HepG2 (cell line): Measurements from ENCODE around the gene PKIG. TPM values are rescaled to one million over a fixed set of nuclear protein-coding genes. Genes with fewer than 3 reads are reported as not detected.

Source experiments
- ATF7 ChIP-seq, 2 experiments: fragments of 450-650 bp in 1 of 2; sonication (generic) in 1 of 2; formaldehyde crosslinking in 1 of 2; IDR thresholded peaks; 2 replicates each; pipeline versions ENCODE4 v1.4.0 to v1.6.1; 2016 to 2020; ENCODE audit warnings: antibody characterized with exemption in 1 of 2, mild to moderate bottlenecking in 1 of 2, missing genetic modification reagents in 1 of 2
- DNMT1 ChIP-seq: sonication (generic); formaldehyde crosslinking; IDR thresholded peaks from 2 replicates; pipeline ENCODE4 v1.5.1; 2020; ENCODE audit warnings: mild to moderate bottlenecking, missing genetic modification reagents
- GABPB1 ChIP-seq: IDR thresholded peaks from 2 replicates; pipeline ENCODE4 v1.6.1; 2016; ENCODE audit warnings: mild to moderate bottlenecking, missing genetic modification reagents, moderate library complexity, missing compliant biosample characterization
- MIER2 ChIP-seq: IDR thresholded peaks from 2 replicates; pipeline ENCODE4 v1.6.1; 2016; ENCODE audit warnings: missing biosample characterization, missing genetic modification reagents
- NCOA2 ChIP-seq: sonication (generic); formaldehyde crosslinking; IDR thresholded peaks from 2 replicates; pipeline ENCODE4 v1.8.0; 2022; ENCODE audit warnings: inconsistent platforms
- REL ChIP-seq: sonication (generic); formaldehyde crosslinking; conservative IDR thresholded peaks from 2 replicates; pipeline ENCODE4 v1.8.0; 2022; ENCODE audit warnings: mild to moderate bottlenecking, missing genetic modification reagents, moderate library complexity
- TIGD3 ChIP-seq: sonication (generic); formaldehyde crosslinking; IDR thresholded peaks from 2 replicates; pipeline ENCODE4 v1.5.1; 2020; ENCODE audit warnings: mild to moderate bottlenecking, missing genetic modification reagents, borderline replicate concordance
- ZEB1 ChIP-seq: IDR thresholded peaks from 2 replicates; pipeline ENCODE4 v1.6.1; 2012; ENCODE audit warnings: mild to moderate bottlenecking, low read depth, inconsistent platforms; ENCODE audit not compliant: insufficient replicate concordance
- ZFYVE20 ChIP-seq: sonication (generic); formaldehyde crosslinking; IDR thresholded peaks from 2 replicates; pipeline ENCODE4 v1.8.0; 2023; ENCODE audit warnings: low read depth, mild to moderate bottlenecking, moderate library complexity, missing genetic modification reagents, borderline replicate concordance
- ZNF180 ChIP-seq: sonication (generic); formaldehyde crosslinking; IDR thresholded peaks from 2 replicates; pipeline ENCODE4 v1.4.0; 2020; ENCODE audit warnings: low read depth, missing genetic modification reagents, borderline replicate concordance
- ZNF552 ChIP-seq: sonication (generic); formaldehyde crosslinking; IDR thresholded peaks from 2 replicates; pipeline ENCODE4 v1.9.0; 2022; ENCODE audit warnings: missing genetic modification reagents, mild to moderate bottlenecking, borderline replicate concordance
- ZNF605 ChIP-seq: sonication (generic); formaldehyde crosslinking; IDR thresholded peaks from 2 replicates; pipeline ENCODE4 v1.8.0; 2022; ENCODE audit warnings: mild to moderate bottlenecking, missing genetic modification reagents
- polyA plus RNA-seq, 8 experiments: library from polyadenylated mRNA; depleted of rRNA in 3 of 8; stranded (reverse) in 7 of 8; unstranded in 1 of 8; fragments of >200 nt; fragmentation: Illumina TruSeq in 4 of 8; extraction: Trizol in 4 of 8; gene quantifications; 2 replicates each; pipeline versions ENCODE4 v1.2.1 to v1.2.3, GENCODE V29; 2011 to 2016; ENCODE audit warnings: low read depth in 4 of 8, missing spikeins in 1 of 8, mixed read lengths in 1 of 8; ENCODE audit not compliant: insufficient read depth in 1 of 8
- total RNA-seq, 5 experiments: library from RNA; depleted of rRNA; stranded (reverse); fragments of >200 nt; fragmentation: Illumina TruSeq; extraction: Trizol; gene quantifications; 2 replicates each; pipeline ENCODE4 v1.2.3, GENCODE V29; 2016; ENCODE audit warnings: low read depth in 1 of 5
- TF ChIP-seq, protein P1 (sequence below): sonication (generic); formaldehyde crosslinking; IDR thresholded peaks from 2 replicates; pipeline ENCODE4 v1.9.0; 2021; ENCODE audit warnings: missing genetic modification reagents, borderline replicate concordance
- TF ChIP-seq, protein P2 (sequence below): sonication (generic); formaldehyde crosslinking; IDR thresholded peaks from 2 replicates; pipeline ENCODE4 v1.8.0; 2022; ENCODE audit warnings: mild to moderate bottlenecking, missing genetic modification reagents, moderate library complexity
- TF ChIP-seq, protein P3 (sequence below): sonication (generic); formaldehyde crosslinking; IDR thresholded peaks from 2 replicates; pipeline ENCODE4 v1.5.0; 2020; ENCODE audit warnings: mild to moderate bottlenecking, missing genetic modification reagents, borderline replicate concordance

PKIG gene
- total and polyA plus RNA-seq, 2 of the 13 experiments (the other 11 are each of a cell fraction or from before 2014, with no cell fraction given) = 30.8 to 44.5 TPM

DNA sequence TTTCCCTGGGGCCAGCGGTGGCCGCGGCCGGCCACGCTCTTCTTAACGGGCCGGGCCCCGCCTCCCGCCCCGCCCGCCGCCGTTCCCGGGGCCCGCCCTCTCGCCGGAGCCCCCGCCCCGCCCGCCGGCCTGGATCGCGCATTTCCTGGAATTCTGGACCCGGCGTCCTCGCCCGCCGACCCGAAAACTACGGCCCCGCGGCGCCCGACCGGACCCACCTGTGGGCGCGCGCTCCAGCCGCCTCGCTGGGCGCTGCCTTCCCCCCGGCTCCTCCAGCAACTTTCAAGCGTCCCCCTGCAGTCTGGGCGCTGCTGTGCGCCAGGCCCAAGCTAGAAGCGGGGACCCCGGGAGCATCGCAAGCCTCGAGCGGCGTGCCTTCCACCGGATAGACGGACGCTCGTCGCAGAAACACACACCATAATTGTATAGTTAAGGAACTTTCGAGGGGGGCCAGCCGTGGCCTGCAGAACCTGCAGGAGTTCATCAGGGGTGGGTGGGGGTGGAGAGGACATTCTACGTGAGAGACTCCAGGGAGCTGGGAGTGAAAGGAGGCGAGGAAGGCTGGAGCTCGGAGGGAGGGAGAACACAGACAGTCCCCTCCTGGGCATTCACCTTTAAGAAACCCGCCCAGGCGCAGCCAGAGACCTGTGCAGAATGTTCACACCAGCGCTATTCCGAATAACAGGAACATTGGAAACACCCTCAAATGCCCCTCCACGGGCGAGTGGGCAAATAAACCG, 69.5 kb downstream of the PKIG start, which contains the start of gene ADA (continued):
- TF ChIP-seq ZNF552 (no peak; the same call in 1 of the 2 replicates), ZNF180 (CRISPR knock-in tag) (no peak), NCOA2 (0 out of 2 replicates have a peak, but pooled peaks have one; percentile 28), ZFYVE20 (CRISPR knock-in tag) (0 out of 2 replicates have a peak, but pooled peaks have one; percentile 46), DNMT1 (CRISPR knock-in tag) (no peak), MIER2 (CRISPR knock-in tag) (no peak), ZNF605 (no peak), GABPB1 (CRISPR knock-in tag) (peak; percentile 73; the same call in 1 of the 2 replicates), ZEB1 (no peak), REL (no peak), ATF7 (IDR thresholded peaks at IDR 0.05) (no peak), ATF7 (CRISPR knock-in tag; IDR thresholded peaks at IDR 0.05) (no peak; the same call in 1 of the 2 replicates), TIGD3 (CRISPR knock-in tag) (0 out of 2 replicates have a peak, but pooled peaks have one; percentile 26)
- TF ChIP-seq, protein P1, sequence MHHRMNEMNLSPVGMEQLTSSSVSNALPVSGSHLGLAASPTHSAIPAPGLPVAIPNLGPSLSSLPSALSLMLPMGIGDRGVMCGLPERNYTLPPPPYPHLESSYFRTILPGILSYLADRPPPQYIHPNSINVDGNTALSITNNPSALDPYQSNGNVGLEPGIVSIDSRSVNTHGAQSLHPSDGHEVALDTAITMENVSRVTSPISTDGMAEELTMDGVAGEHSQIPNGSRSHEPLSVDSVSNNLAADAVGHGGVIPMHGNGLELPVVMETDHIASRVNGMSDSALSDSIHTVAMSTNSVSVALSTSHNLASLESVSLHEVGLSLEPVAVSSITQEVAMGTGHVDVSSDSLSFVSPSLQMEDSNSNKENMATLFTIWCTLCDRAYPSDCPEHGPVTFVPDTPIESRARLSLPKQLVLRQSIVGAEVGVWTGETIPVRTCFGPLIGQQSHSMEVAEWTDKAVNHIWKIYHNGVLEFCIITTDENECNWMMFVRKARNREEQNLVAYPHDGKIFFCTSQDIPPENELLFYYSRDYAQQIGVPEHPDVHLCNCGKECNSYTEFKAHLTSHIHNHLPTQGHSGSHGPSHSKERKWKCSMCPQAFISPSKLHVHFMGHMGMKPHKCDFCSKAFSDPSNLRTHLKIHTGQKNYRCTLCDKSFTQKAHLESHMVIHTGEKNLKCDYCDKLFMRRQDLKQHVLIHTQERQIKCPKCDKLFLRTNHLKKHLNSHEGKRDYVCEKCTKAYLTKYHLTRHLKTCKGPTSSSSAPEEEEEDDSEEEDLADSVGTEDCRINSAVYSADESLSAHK = no peak
- TF ChIP-seq, protein P2, sequence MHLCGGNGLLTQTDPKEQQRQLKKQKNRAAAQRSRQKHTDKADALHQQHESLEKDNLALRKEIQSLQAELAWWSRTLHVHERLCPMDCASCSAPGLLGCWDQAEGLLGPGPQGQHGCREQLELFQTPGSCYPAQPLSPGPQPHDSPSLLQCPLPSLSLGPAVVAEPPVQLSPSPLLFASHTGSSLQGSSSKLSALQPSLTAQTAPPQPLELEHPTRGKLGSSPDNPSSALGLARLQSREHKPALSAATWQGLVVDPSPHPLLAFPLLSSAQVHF (CRISPR knock-in tag) = no peak
- TF ChIP-seq, protein P3, sequence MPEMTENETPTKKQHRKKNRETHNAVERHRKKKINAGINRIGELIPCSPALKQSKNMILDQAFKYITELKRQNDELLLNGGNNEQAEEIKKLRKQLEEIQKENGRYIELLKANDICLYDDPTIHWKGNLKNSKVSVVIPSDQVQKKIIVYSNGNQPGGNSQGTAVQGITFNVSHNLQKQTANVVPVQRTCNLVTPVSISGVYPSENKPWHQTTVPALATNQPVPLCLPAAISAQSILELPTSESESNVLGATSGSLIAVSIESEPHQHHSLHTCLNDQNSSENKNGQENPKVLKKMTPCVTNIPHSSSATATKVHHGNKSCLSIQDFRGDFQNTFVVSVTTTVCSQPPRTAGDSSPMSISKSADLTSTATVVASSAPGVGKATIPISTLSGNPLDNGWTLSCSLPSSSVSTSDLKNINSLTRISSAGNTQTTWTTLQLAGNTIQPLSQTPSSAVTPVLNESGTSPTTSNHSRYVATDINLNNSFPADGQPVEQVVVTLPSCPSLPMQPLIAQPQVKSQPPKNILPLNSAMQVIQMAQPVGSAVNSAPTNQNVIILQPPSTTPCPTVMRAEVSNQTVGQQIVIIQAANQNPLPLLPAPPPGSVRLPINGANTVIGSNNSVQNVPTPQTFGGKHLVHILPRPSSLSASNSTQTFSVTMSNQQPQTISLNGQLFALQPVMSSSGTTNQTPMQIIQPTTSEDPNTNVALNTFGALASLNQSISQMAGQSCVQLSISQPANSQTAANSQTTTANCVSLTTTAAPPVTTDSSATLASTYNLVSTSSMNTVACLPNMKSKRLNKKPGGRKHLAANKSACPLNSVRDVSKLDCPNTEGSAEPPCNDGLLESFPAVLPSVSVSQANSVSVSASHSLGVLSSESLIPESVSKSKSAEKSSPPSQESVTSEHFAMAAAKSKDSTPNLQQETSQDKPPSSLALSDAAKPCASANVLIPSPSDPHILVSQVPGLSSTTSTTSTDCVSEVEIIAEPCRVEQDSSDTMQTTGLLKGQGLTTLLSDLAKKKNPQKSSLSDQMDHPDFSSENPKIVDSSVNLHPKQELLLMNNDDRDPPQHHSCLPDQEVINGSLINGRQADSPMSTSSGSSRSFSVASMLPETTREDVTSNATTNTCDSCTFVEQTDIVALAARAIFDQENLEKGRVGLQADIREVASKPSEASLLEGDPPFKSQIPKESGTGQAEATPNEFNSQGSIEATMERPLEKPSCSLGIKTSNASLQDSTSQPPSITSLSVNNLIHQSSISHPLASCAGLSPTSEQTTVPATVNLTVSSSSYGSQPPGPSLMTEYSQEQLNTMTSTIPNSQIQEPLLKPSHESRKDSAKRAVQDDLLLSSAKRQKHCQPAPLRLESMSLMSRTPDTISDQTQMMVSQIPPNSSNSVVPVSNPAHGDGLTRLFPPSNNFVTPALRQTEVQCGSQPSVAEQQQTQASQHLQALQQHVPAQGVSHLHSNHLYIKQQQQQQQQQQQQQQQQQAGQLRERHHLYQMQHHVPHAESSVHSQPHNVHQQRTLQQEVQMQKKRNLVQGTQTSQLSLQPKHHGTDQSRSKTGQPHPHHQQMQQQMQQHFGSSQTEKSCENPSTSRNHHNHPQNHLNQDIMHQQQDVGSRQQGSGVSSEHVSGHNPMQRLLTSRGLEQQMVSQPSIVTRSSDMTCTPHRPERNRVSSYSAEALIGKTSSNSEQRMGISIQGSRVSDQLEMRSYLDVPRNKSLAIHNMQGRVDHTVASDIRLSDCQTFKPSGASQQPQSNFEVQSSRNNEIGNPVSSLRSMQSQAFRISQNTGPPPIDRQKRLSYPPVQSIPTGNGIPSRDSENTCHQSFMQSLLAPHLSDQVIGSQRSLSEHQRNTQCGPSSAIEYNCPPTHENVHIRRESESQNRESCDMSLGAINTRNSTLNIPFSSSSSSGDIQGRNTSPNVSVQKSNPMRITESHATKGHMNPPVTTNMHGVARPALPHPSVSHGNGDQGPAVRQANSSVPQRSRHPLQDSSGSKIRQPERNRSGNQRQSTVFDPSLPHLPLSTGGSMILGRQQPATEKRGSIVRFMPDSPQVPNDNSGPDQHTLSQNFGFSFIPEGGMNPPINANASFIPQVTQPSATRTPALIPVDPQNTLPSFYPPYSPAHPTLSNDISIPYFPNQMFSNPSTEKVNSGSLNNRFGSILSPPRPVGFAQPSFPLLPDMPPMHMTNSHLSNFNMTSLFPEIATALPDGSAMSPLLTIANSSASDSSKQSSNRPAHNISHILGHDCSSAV (CRISPR knock-in tag) = no peak
